T-helper 17 cell (primary cell): Measurements from ENCODE around the gene MAML3. TPM values are rescaled to one million over a fixed set of nuclear protein-coding genes. Genes with fewer than 3 reads are reported as not detected.

Source experiments
- ATAC-seq: fragments of 150-1000 bp; cut with Tn5 transposase; 2 replicates; pipeline ENCODE4 v1.10.0; 2021; ENCODE audit warnings: mild to moderate bottlenecking, moderate library complexity
- DNase-seq, 3 donors: peaks; one replicate each; pipeline versions ENCODE4 v3.0.0 to v3.0.0-alpha.2; 2020 to 2021
- H3K9me3 ChIP-seq: one replicate; pipeline ENCODE4 v1.7.0; 2013; ENCODE audit warnings: low read length, mild to moderate bottlenecking; ENCODE audit not compliant: control insufficient read depth, poor library complexity, severe bottlenecking
- H3K27ac Mint-ChIP-seq: one replicate; pipeline ENCODE4 v1.8.0; 2022; ENCODE audit warnings: mild to moderate bottlenecking, moderate library complexity, mixed read lengths
- H3K27me3 Mint-ChIP-seq: one replicate; pipeline ENCODE4 v1.8.0; 2022; ENCODE audit warnings: mixed read lengths
- H3K36me3 Mint-ChIP-seq: one replicate; pipeline ENCODE4 v1.8.0; 2022; ENCODE audit warnings: low read depth, mixed read lengths
- H3K4me1 Mint-ChIP-seq: one replicate; pipeline ENCODE4 v1.8.0; 2022; ENCODE audit warnings: mild to moderate bottlenecking, mixed read lengths
- H3K4me3 Mint-ChIP-seq: one replicate; pipeline ENCODE4 v1.8.0; 2022; ENCODE audit warnings: mild to moderate bottlenecking, moderate library complexity, mixed read lengths
- total RNA-seq, 4 donors: library from RNA in 2 of 4; stranded (reverse) in 2 of 4; gene quantifications; one replicate each; pipeline ENCODE4 v1.2.3 and lab custom pipeline; 2022 to 2026

The MAML3 gene
- total RNA-seq, 2 donors from 2014 or later, result 1.1 to 4.2 TPM

DNA sequence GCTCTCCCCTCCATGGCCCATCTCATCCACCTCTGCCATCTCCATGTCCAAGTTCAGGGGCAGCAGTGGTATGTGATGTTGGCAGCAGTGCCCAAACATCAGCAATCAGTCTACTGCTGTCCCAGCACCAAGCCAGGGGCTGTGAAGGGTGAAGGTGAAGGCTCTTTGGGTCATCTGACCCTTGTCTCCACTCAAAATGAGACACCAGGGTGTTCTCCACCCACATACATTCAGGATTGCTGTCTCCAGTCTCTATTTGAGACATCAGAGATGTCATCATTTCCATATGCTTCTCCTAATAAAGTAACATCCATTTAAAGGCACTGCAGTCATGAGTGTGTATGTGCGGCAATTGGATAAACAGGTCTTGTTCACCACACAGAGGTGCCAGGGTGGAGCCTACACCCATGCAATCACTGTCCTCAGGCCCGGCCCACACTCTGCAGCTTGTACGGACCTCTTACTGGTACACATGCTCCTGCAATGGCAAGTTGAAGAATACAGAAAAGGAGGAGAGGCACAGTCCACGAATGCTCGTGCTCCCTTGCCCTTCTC, 22.2 kb downstream of the MAML3 start:
- no peak overlapping the region for H3K4me3 Mint-ChIP-seq
- peaks cover 3% of the 10 kb centered on the region for H3K36me3 Mint-ChIP-seq
- H3K27ac Mint-ChIP-seq, result no peak overlapping the region
- no peak for ATAC-seq
- no peak for DNase-seq
- H3K9me3 ChIP-seq, result no peaks in the 10 kb centered on the region
- H3K4me1 Mint-ChIP-seq, result no peaks in the 10 kb centered on the region
- H3K27me3 Mint-ChIP-seq, result peaks cover 32% of the 10 kb centered on the region

DNA sequence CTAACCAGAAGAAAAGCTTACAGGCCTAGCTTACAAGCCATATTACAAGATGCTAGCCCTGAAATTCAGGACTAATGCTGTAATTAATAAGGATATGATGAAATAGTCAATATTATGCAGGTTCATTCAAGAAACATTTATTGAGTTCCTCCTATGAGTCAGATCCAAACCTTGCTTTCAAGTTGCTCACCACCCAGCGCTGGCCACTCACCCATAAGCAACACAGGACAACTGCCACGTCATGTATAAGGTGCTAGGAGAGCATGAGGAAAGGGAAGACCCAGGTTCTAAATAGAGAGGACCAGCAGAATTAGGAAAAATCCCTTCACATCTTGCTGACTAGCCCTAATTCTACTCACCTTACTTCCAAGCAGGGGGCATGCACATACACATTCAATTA, 23.3 kb downstream of the MAML3 start:
- H3K4me3 Mint-ChIP-seq, result no peak overlapping the region
- no peak overlapping the region for H3K27ac Mint-ChIP-seq
- H3K4me1 Mint-ChIP-seq, result no peaks in the 10 kb centered on the region
- DNase-seq (no peak), ATAC-seq (no peak)
- H3K36me3 Mint-ChIP-seq, result peaks cover 3% of the 10 kb centered on the region
- H3K27me3 Mint-ChIP-seq, result peaks cover 35% of the 10 kb centered on the region
- H3K9me3 ChIP-seq, result no peaks in the 10 kb centered on the region

GRCh38 chr4:140127422-140127821, 26.6 kb downstream of the MAML3 start:
- ATAC-seq, result no peak
- Mint-ChIP-seq H3K4me3 (no peak overlapping the region), H3K4me1 (no peaks in the 10 kb centered on the region), H3K27me3 (peaks cover 34% of the 10 kb centered on the region), H3K36me3 (no peaks in the 10 kb centered on the region), H3K27ac (no peak overlapping the region)
- no peaks in the 10 kb centered on the region for H3K9me3 ChIP-seq
- no peak for DNase-seq

DNA sequence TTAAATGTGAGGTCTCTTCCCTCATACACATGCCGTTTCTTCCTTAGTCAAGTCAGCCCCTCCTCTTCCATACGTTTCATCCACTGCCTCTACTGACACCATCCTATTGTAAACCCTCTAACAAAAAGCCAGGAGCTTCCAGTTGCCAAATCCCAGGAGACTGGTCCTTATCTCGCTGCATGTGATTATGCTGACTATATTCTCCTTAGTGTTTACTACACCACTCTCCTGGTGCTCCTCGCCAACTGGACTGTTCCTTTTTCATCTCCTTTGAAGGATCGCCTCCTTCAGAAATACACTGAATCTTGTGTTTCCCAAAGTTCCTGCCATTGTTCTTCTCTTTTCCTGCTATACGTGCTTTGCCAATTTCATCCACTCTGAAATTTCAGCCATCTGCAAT, 27.7 kb downstream of the MAML3 start:
- no peak overlapping the region for H3K27ac Mint-ChIP-seq
- DNase-seq (no peak), ATAC-seq (no peak)
- H3K4me3 Mint-ChIP-seq, result no peak overlapping the region
- no peaks in the 10 kb centered on the region for H3K4me1 Mint-ChIP-seq
- H3K36me3 Mint-ChIP-seq, result no peaks in the 10 kb centered on the region
- H3K27me3 Mint-ChIP-seq, result peaks cover 23% of the 10 kb centered on the region
- no peaks in the 10 kb centered on the region for H3K9me3 ChIP-seq

GRCh38 chr4:140125374-140125773, 28.6 kb downstream of the MAML3 start:
- no peak overlapping the region for H3K4me3 Mint-ChIP-seq
- H3K27me3 Mint-ChIP-seq, result peaks cover 27% of the 10 kb centered on the region
- no peaks in the 10 kb centered on the region for H3K9me3 ChIP-seq
- DNase-seq (no peak), ATAC-seq (no peak)
- no peaks in the 10 kb centered on the region for H3K4me1 Mint-ChIP-seq
- H3K27ac Mint-ChIP-seq, result no peak overlapping the region
- H3K36me3 Mint-ChIP-seq, result no peaks in the 10 kb centered on the region

- Mint-ChIP-seq H3K4me3 (no peak overlapping the region), H3K27me3 (peaks cover 29% of the 10 kb centered on the region), H3K4me1 (no peaks in the 10 kb centered on the region), H3K27ac (no peak overlapping the region), H3K36me3 (no peaks in the 10 kb centered on the region)
- no peaks in the 10 kb centered on the region for H3K9me3 ChIP-seq
- no peak for ATAC-seq
- no peak for DNase-seq
Observed at GRCh38 chr4:140123666-140124377, 30.2 kb downstream of the MAML3 start.

DNA sequence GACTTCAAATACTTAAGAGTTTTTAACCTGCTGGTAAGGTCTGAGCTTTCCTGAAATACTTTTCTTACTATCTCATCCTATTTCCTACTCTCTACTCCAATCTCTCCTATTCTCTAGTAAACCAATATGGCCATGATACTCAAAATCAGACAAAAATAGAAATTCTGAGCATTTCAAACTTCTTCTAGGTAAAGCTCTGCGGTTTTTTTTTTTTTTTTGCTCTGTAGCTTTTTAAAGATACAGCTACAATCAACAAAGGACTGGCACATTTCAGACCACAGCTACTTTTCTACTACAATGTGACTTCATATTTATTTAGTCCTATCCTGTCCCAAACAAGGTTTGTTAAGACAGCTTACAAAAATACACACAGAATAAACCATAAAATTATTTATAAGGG, 31.1 kb downstream of the MAML3 start:
- no peaks in the 10 kb centered on the region for H3K9me3 ChIP-seq
- H3K27ac Mint-ChIP-seq, result no peak overlapping the region
- H3K4me3 Mint-ChIP-seq, result no peak overlapping the region
- DNase-seq (no peak), ATAC-seq (no peak)
- peaks cover 21% of the 10 kb centered on the region for H3K27me3 Mint-ChIP-seq
- no peaks in the 10 kb centered on the region for H3K36me3 Mint-ChIP-seq
- no peaks in the 10 kb centered on the region for H3K4me1 Mint-ChIP-seq

DNA sequence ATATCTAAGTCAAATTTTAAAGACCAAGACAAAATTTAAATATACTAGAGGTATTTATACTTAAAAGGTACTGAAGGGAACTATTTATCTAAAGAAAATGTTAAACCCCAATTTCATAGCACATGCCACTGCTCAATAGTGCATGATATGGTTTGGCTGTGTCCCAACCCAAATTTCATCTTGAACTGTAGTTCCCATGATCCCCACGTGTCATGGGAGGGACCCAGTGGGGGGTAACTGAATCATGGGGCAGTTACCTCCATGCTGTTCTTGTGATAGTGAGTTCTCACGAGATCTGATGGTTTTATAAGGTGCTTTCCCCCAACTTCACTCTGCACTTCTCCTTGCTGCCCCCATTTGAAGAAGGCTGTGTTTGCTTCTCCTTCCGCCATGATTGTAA, 32.3 kb downstream of the MAML3 start:
- DNase-seq (no peak), ATAC-seq (no peak)
- Mint-ChIP-seq H3K4me1 (peaks cover under 1% of the 10 kb centered on the region), H3K4me3 (no peak overlapping the region), H3K27me3 (peaks cover 20% of the 10 kb centered on the region), H3K27ac (no peak overlapping the region), H3K36me3 (no peaks in the 10 kb centered on the region)
- no peaks in the 10 kb centered on the region for H3K9me3 ChIP-seq

- H3K4me3 Mint-ChIP-seq, result no peak overlapping the region
Observed at GRCh38 chr4:140118931-140119640, 34.9 kb downstream of the MAML3 start.

GRCh38 chr4:140117947-140118346, 36.0 kb downstream of the MAML3 start:
- no peaks in the 10 kb centered on the region for H3K9me3 ChIP-seq
- H3K27me3 Mint-ChIP-seq, result peaks cover 9% of the 10 kb centered on the region
- no peak overlapping the region for H3K27ac Mint-ChIP-seq
- ATAC-seq (no peak), DNase-seq (no peak)
- peaks cover 2% of the 10 kb centered on the region for H3K36me3 Mint-ChIP-seq
- H3K4me1 Mint-ChIP-seq, result peaks cover 3% of the 10 kb centered on the region
- H3K4me3 Mint-ChIP-seq, result no peak overlapping the region

More at GRCh38 chr4:140118931-140119640, 34.9 kb downstream of the MAML3 start:
- ATAC-seq (no peak), DNase-seq (no peak)
- peaks cover 3% of the 10 kb centered on the region for H3K4me1 Mint-ChIP-seq
- H3K36me3 Mint-ChIP-seq, result no peaks in the 10 kb centered on the region
- no peak overlapping the region for H3K27ac Mint-ChIP-seq
- peaks cover 14% of the 10 kb centered on the region for H3K27me3 Mint-ChIP-seq
- no peaks in the 10 kb centered on the region for H3K9me3 ChIP-seq

DNA sequence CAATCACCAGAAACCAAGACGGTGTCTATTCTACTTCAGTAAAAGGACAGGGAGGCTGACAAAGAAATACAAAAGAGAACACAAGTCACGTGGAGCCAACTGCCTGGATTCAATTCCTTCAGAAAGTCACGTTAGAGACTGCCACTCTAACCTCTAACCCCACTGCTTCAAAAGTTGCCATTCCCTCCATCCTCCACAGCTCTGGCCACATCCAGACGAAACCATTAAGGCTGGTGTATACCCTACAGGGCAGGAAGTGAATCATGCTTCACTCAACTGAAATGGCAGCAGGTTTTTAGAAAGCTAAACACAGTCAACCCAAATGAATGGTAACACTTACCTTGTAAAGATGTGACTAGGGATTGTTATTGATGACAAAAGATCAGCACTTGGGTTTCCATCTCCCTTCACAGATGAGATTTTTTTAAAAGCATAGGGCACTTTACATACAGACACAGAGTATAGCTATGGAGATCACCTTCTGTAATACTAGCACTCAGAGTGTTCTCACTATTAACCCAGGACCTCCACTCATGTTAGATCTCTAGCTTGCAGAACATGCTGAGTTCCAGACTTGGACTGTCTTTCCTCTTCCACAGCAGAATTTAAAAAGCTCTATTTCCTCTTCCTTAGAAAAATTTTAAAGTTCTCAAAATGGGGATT, 37.4 kb downstream of the MAML3 start:
- Mint-ChIP-seq H3K27me3 (peaks cover 9% of the 10 kb centered on the region), H3K36me3 (peaks cover 2% of the 10 kb centered on the region), H3K4me1 (peaks cover 3% of the 10 kb centered on the region), H3K27ac (no peak overlapping the region), H3K4me3 (no peak overlapping the region)
- DNase-seq (no peak), ATAC-seq (peak; percentile 54)
- H3K9me3 ChIP-seq, result no peaks in the 10 kb centered on the region

DNA sequence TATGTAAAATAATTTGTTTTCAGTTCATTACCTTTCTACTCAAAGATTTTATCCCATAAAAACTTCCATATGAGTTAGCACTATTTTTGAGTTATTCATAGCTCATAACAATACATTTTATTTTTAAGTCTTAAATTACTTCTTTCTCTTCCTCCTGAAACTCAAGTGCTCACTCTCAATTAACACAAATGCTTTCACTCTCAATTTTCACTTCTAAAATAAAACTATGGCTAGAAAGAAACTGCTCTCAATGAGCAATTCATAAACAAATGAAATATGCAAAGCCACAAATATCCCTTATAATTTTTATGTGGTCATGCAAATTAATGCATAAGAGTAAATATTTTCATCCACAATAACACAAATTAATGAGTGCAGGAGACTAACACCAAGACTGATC, 38.8 kb downstream of the MAML3 start:
- Mint-ChIP-seq H3K27me3 (peaks cover 4% of the 10 kb centered on the region), H3K36me3 (peaks cover 2% of the 10 kb centered on the region)

GRCh38 chr4:140113653-140114052, 40.3 kb downstream of the MAML3 start:
- H3K4me3 Mint-ChIP-seq, result no peak overlapping the region
- peaks cover 2% of the 10 kb centered on the region for H3K36me3 Mint-ChIP-seq
- no peak for DNase-seq
- ATAC-seq, result no peak
- H3K27ac Mint-ChIP-seq, result no peak overlapping the region
- no peaks in the 10 kb centered on the region for H3K9me3 ChIP-seq
- H3K27me3 Mint-ChIP-seq, result peaks cover 4% of the 10 kb centered on the region
- H3K4me1 Mint-ChIP-seq, result peaks cover 5% of the 10 kb centered on the region

More for the DNA sequence above, 38.8 kb downstream of the MAML3 start:
- Mint-ChIP-seq H3K27ac (no peak overlapping the region), H3K4me3 (no peak overlapping the region), H3K4me1 (peaks cover 3% of the 10 kb centered on the region)
- ATAC-seq, result no peak
- DNase-seq, result no peak
- no peaks in the 10 kb centered on the region for H3K9me3 ChIP-seq
